Measurements from ENCODE around the gene LSM14A.

Gene LSM14A

GRCh38 chr19:34148658-34149185, 23.6 kb upstream of the LSM14A start:
- no peaks in the 10 kb centered on the region for H3K27me3 ChIP-seq (ENCODE audit: low read length)
- H3K9me2 ChIP-seq (replicated peaks; ENCODE audit: insufficient read depth, low read length) = no peaks in the 10 kb centered on the region
- H3K9me3 ChIP-seq (ENCODE audit: insufficient read depth, low read length) = no peaks in the 10 kb centered on the region
- H3K4me3 ChIP-seq (ENCODE audit: insufficient read depth, low read length, poor library complexity, severe bottlenecking) = no peak overlapping the region
- H2AFZ ChIP-seq (ENCODE audit: low read depth, low read length, severe bottlenecking) = no peak overlapping the region
- H3K9ac ChIP-seq (ENCODE audit: low read length) = no peak overlapping the region
- H3K79me2 ChIP-seq (ENCODE audit: insufficient read depth, low read length) = no peaks in the 10 kb centered on the region
- H4K20me1 ChIP-seq (ENCODE audit: low read depth, low read length) = no peaks in the 10 kb centered on the region
- no peak overlapping the region for H3K4me2 ChIP-seq (ENCODE audit: low read depth, low read length, poor library complexity, severe bottlenecking)
- no peaks in the 10 kb centered on the region for H3F3A ChIP-seq (ENCODE audit: insufficient read depth)
- no peaks in the 10 kb centered on the region for H3K36me3 ChIP-seq (ENCODE audit: low read length)
- TF ChIP-seq, protein P1, sequence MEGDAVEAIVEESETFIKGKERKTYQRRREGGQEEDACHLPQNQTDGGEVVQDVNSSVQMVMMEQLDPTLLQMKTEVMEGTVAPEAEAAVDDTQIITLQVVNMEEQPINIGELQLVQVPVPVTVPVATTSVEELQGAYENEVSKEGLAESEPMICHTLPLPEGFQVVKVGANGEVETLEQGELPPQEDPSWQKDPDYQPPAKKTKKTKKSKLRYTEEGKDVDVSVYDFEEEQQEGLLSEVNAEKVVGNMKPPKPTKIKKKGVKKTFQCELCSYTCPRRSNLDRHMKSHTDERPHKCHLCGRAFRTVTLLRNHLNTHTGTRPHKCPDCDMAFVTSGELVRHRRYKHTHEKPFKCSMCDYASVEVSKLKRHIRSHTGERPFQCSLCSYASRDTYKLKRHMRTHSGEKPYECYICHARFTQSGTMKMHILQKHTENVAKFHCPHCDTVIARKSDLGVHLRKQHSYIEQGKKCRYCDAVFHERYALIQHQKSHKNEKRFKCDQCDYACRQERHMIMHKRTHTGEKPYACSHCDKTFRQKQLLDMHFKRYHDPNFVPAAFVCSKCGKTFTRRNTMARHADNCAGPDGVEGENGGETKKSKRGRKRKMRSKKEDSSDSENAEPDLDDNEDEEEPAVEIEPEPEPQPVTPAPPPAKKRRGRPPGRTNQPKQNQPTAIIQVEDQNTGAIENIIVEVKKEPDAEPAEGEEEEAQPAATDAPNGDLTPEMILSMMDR (IDR thresholded peaks at IDR 0.05; ENCODE audit: insufficient read depth, low read length, poor library complexity, severe bottlenecking) = no peak
- TF ChIP-seq EZH2phosphoT487 (conservative IDR thresholded peaks at IDR 0.05; ENCODE audit: low read length) = no peak
- no peak overlapping the region for H3K27ac ChIP-seq (ENCODE audit: low read depth, low read length)

DNA sequence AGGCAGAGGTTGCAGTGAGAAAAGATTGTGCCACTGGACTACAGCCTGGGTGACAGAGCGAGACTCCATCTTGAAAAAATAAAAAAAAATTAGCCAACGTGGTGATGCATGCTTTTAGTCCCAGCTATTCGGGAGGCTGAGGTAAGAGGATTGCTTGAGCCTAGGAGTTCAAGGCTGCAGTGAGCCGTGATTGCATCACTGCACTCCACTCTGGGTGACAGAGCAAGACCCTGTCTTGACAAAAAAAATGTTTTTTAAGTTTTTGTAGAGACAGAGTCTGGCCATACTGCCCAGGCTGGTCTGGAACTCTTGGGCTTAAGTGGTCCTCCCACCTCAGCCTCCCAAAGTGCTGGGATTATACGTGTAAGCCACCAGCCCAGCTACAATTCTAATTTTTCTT, 22.4 kb upstream of the LSM14A start:
- H3K27me3 ChIP-seq (ENCODE audit: low read length) = no peaks in the 10 kb centered on the region
- H2AFZ ChIP-seq (ENCODE audit: low read depth, low read length, severe bottlenecking) = no peak overlapping the region
- H3K9me2 ChIP-seq (replicated peaks; ENCODE audit: insufficient read depth, low read length) = no peaks in the 10 kb centered on the region
- no peak overlapping the region for H3K9ac ChIP-seq (ENCODE audit: low read length)
- no peak overlapping the region for H3K4me2 ChIP-seq (ENCODE audit: low read depth, low read length, poor library complexity, severe bottlenecking)
- H3K9me3 ChIP-seq (ENCODE audit: insufficient read depth, low read length) = no peaks in the 10 kb centered on the region
- no peaks in the 10 kb centered on the region for H3K79me2 ChIP-seq (ENCODE audit: insufficient read depth, low read length)
- TF ChIP-seq, protein P1 (IDR thresholded peaks at IDR 0.05; ENCODE audit: insufficient read depth, low read length, poor library complexity, severe bottlenecking) = no peak
- no peak for TF ChIP-seq EZH2phosphoT487 (conservative IDR thresholded peaks at IDR 0.05; ENCODE audit: low read length)
- no peak overlapping the region for H3K27ac ChIP-seq (ENCODE audit: low read depth, low read length)
- no peaks in the 10 kb centered on the region for H3F3A ChIP-seq (ENCODE audit: insufficient read depth)
- no peaks in the 10 kb centered on the region for H3K36me3 ChIP-seq (ENCODE audit: low read length)
- H3K4me3 ChIP-seq (ENCODE audit: insufficient read depth, low read length, poor library complexity, severe bottlenecking) = no peak overlapping the region
- no peaks in the 10 kb centered on the region for H4K20me1 ChIP-seq (ENCODE audit: low read depth, low read length)

DNA sequence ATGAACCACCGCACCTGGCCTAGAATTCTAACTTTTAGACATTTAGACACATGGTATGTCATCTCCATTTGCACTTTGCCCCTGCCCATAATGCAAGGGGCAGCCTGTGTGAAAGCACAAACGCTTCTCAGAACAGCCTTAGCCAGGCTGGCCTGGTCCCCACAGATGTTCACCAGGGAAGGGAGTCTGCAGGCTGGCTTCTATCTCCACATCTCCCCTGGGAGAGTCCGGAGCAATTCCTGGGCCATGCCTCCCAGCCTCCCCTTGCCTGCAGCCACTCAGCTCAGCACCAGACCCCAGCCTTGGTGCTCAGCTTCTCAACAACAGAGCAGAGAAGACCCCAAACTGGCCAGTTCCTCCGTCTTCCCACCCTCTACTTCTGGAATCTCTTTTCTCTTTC, 21.7 kb upstream of the LSM14A start:
- H3K9me3 ChIP-seq (ENCODE audit: insufficient read depth, low read length) = no peaks in the 10 kb centered on the region
- no peak for TF ChIP-seq EZH2phosphoT487 (conservative IDR thresholded peaks at IDR 0.05; ENCODE audit: low read length)
- TF ChIP-seq, protein P1 (IDR thresholded peaks at IDR 0.05; ENCODE audit: insufficient read depth, low read length, poor library complexity, severe bottlenecking) = no peak
- H3K36me3 ChIP-seq (ENCODE audit: low read length) = no peaks in the 10 kb centered on the region
- H3K27ac ChIP-seq (ENCODE audit: low read depth, low read length) = no peak overlapping the region
- H3K9ac ChIP-seq (ENCODE audit: low read length) = no peak overlapping the region
- H3K9me2 ChIP-seq (replicated peaks; ENCODE audit: insufficient read depth, low read length) = no peaks in the 10 kb centered on the region
- H3K4me2 ChIP-seq (ENCODE audit: low read depth, low read length, poor library complexity, severe bottlenecking) = no peak overlapping the region
- no peaks in the 10 kb centered on the region for H3K27me3 ChIP-seq (ENCODE audit: low read length)
- H3K79me2 ChIP-seq (ENCODE audit: insufficient read depth, low read length) = no peaks in the 10 kb centered on the region
- no peaks in the 10 kb centered on the region for H4K20me1 ChIP-seq (ENCODE audit: low read depth, low read length)
- no peak overlapping the region for H2AFZ ChIP-seq (ENCODE audit: low read depth, low read length, severe bottlenecking)
- no peak overlapping the region for H3K4me3 ChIP-seq (ENCODE audit: insufficient read depth, low read length, poor library complexity, severe bottlenecking)
- H3F3A ChIP-seq (ENCODE audit: insufficient read depth) = no peaks in the 10 kb centered on the region

Measured in SU-DHL-6 (cell line).